ENCODE measurements around the gene FGF22. TPM values are rescaled to one million over a fixed set of nuclear protein-coding genes. Genes with fewer than 3 reads are reported as not detected.

FGF22 gene
- total and polyA plus RNA-seq, 2 of the 8 experiments (the other 6 are each of a cell fraction or from before 2014, with no cell fraction given): 0.44 to 1.7 TPM

- no peak overlapping the region for H3K23ac ChIP-seq (ENCODE audit: insufficient read length)
- peaks cover 23 to 39% (median 31%) of the 10 kb centered on the region in 4 experiments for H3K27me3 ChIP-seq (replicated peaks in 1 of 4; ENCODE audit: control insufficient read depth in 3 of 4, extremely low read depth in 1 of 4, insufficient read depth in 3 of 4, low read length in 3 of 4)
- no peak overlapping the region for H4K5ac ChIP-seq (ENCODE audit: insufficient read length, low read depth, low read length)
- H4K8ac ChIP-seq (ENCODE audit: extremely low read depth, insufficient read depth, low read length): no peak overlapping the region
- H2AK5ac ChIP-seq (ENCODE audit: low read depth, low read length): peak overlapping the region; percentile 53; the same call in 1 of the 2 replicates
- H3K23me2 ChIP-seq (ENCODE audit: low read depth, low read length): peaks cover 2% of the 10 kb centered on the region; the same call in 1 of the 2 replicates
- no peak overlapping the region for H3K4me3 ChIP-seq (ENCODE audit: extremely low read depth in 1 of 4, insufficient read depth in 2 of 4, low read depth in 3 of 4, low read length in 4 of 4)
- H3K18ac ChIP-seq (ENCODE audit: extremely low read depth, low read length): no peak overlapping the region
- H3K79me2 ChIP-seq (ENCODE audit: control insufficient read depth in 1 of 2, insufficient read depth in 2 of 2, low read length in 2 of 2): no peaks in the 10 kb centered on the region
- no peaks in the 10 kb centered on the region for H3K79me1 ChIP-seq (ENCODE audit: low read depth, low read length)
- H2BK120ac ChIP-seq (replicated peaks; ENCODE audit: low read depth, low read length): no peak overlapping the region
- no peak overlapping the region for H3K27ac ChIP-seq (ENCODE audit: low read depth, low read length)
- no peak overlapping the region for H2AFZ ChIP-seq (ENCODE audit: low read length)
- peaks cover 4 to 12% of the 10 kb centered on the region in 2 experiments for H4K20me1 ChIP-seq (replicated peaks in 1 of 2; ENCODE audit: control insufficient read depth in 1 of 2, insufficient read depth in 2 of 2, low read length in 2 of 2)
- H3K4ac ChIP-seq (replicated peaks; ENCODE audit: insufficient read length, low read depth, low read length): no peak overlapping the region
- H3K36me3 ChIP-seq (ENCODE audit: control insufficient read depth in 2 of 4, insufficient read depth in 4 of 4, low read length in 3 of 4): peaks cover 0 to 4% (median 0%) of the 10 kb centered on the region in 4 experiments; a peak in 1 of 8 replicates
- no peak overlapping the region for H3K14ac ChIP-seq (ENCODE audit: insufficient read length)
- H2BK5ac ChIP-seq (ENCODE audit: low read depth, low read length): no peak overlapping the region
- DNase-seq (ENCODE audit: low read depth in 1 of 2, low spot score in 2 of 2): no peak
- no peak overlapping the region for H2BK12ac ChIP-seq (ENCODE audit: low read depth, low read length)
- no peak overlapping the region for H3K56ac ChIP-seq (replicated peaks; ENCODE audit: insufficient read length, low read depth, low read length)
- ChIA-PET CTCF (ENCODE audit: partially characterized antibody) (interaction anchor here (0.5 to 1.3 kb wide), 3 partner anchors 18 to 193 kb away, joined by 3 read pairs; no protein-coding TSS in a partner anchor), POLR2A (ENCODE audit: partially characterized antibody) (interaction anchor here (0.7 to 1.5 kb wide), 6 partner anchors 10 to 50 kb away, joined by 3 to 6 read pairs (median 4); partner anchors contain the start of gene BSG)
- no peak overlapping the region for H2BK15ac ChIP-seq (ENCODE audit: low read length)
- no peaks in the 10 kb centered on the region for H3K9me3 ChIP-seq (ENCODE audit: insufficient read depth in 2 of 2, low read depth in 1 of 2, low read length in 1 of 2)
- no peak overlapping the region for H3K9ac ChIP-seq (replicated peaks in 1 of 4; ENCODE audit: extremely low read depth in 1 of 4, low read depth in 3 of 4, low read length in 3 of 4)
- H3K4me1 ChIP-seq (replicated peaks in 1 of 4; ENCODE audit: control insufficient read depth in 3 of 4, insufficient read depth in 4 of 4, low read length in 3 of 4): peaks cover 0 to 6% (median 1%) of the 10 kb centered on the region in 4 experiments; a peak in 3 of 7 replicates
- WGBS, 2 experiments (ENCODE audit: extremely low coverage in 1 of 2, insufficient coverage in 1 of 2, insufficient read length in 1 of 2, insufficient replicate concordance in 2 of 2, low coverage in 1 of 2, low lambda C conversion rate in 2 of 2, missing lambda C conversion rate in 1 of 2): 86% methylated on average over 13 of the region's 19 CpGs; no CpG with 5 or more reads in 1 of the 2 experiments
- H3K4me2 ChIP-seq (ENCODE audit: insufficient read depth in 1 of 2, low read depth in 2 of 2, low read length in 2 of 2): no peak overlapping the region
- H2BK20ac ChIP-seq (ENCODE audit: low read length): no peak overlapping the region
- no peak for FAIRE-seq
- no peak overlapping the region for H4K91ac ChIP-seq (replicated peaks; ENCODE audit: insufficient read length, low read length)
- no peak for TF ChIP-seq ZNF274 (IDR thresholded peaks at IDR 0.05; ENCODE audit: borderline replicate concordance, extremely low read depth, low read length)
- TF ChIP-seq BACH1 (IDR thresholded peaks at IDR 0.05; ENCODE audit: low read length): no peak
- no peak for TF ChIP-seq HDAC2 (IDR thresholded peaks at IDR 0.05; ENCODE audit: borderline replicate concordance in 1 of 2, low read depth in 2 of 2, low read length in 2 of 2)
- TF ChIP-seq CTCF (IDR thresholded peaks at IDR 0.05; ENCODE audit: control extremely low read depth in 1 of 3, insufficient read depth in 1 of 3, low read depth in 1 of 3, low read length in 3 of 3): no peak
- TF ChIP-seq CHD2 (IDR thresholded peaks at IDR 0.05; ENCODE audit: low read length): no peak
- no peak for TF ChIP-seq TCF12 (IDR thresholded peaks at IDR 0.05; ENCODE audit: low read depth, low read length)
- no peak for TF ChIP-seq RNF2 (IDR thresholded peaks at IDR 0.05; ENCODE audit: borderline replicate concordance, low read depth, low read length, missing control alignments, poor library complexity, severe bottlenecking)
- no peak for TF ChIP-seq KDM5A (IDR thresholded peaks at IDR 0.05; ENCODE audit: low read length)
- TF ChIP-seq POLR2A (IDR thresholded peaks at IDR 0.05; ENCODE audit: control extremely low read depth in 1 of 2, low read depth in 2 of 2, low read length in 2 of 2): no peak
Measured at GRCh38 chr19:592101-592500, 47.6 kb upstream of the FGF22 start.
